AG04450 (cell line): Measurements from ENCODE around the gene MYO1B. TPM values are rescaled to one million over a fixed set of nuclear protein-coding genes. Genes with fewer than 3 reads are reported as not detected.

Experiments used
- CTCF ChIA-PET: fragments of 300-600, 350-600 bp; formaldehyde crosslinking; extraction: SDS; loops from one replicate; lab custom pipeline; 2022; ENCODE audit warnings: antibody characterized with exemption, inconsistent platforms; lab: Charles Lee
- POLR2A ChIA-PET: fragments of 350-600 bp; formaldehyde crosslinking; extraction: SDS; loops from one replicate; lab custom pipeline; 2021; ENCODE audit warnings: antibody characterized with exemption, inconsistent platforms; lab: Yijun Ruan, JAX
- DNase-seq: peaks from one replicate; pipeline ENCODE4 v3.0.0-alpha.2; 2011; ENCODE audit warnings: low read depth, low spot score
- H3K27ac ChIP-seq: one replicate; pipeline ENCODE4 v1.5.1; 2012; ENCODE audit warnings: low read depth, low read length, control low read depth
- H3K27me3 ChIP-seq: one replicate; pipeline ENCODE4 v1.6.0; 2012; ENCODE audit warnings: low read length; ENCODE audit not compliant: control insufficient read depth, insufficient read depth
- H3K4me3 ChIP-seq: 2 replicates; pipeline ENCODE4 v1.5.1; 2011; ENCODE audit warnings: mild to moderate bottlenecking, low read depth, low read length, control low read depth
- H3K9me3 ChIP-seq: 2 replicates; pipeline ENCODE4 v1.5.1; 2012; ENCODE audit warnings: low read length; ENCODE audit not compliant: control insufficient read depth, insufficient read depth
- CTCF ChIP-seq: IDR thresholded peaks from 2 replicates; pipeline ENCODE4 v1.5.1; 2011; ENCODE audit warnings: low read depth, low read length, control low read depth, inconsistent platforms
- polyA plus RNA-seq: library from polyadenylated mRNA; depleted of rRNA; stranded (reverse); fragments of >200 nt; gene quantifications from 2 replicates; pipeline ENCODE4 v1.2.3, GENCODE V29; 2011

Gene MYO1B
- polyA plus RNA-seq, 1 experiment: 149 TPM

DNA sequence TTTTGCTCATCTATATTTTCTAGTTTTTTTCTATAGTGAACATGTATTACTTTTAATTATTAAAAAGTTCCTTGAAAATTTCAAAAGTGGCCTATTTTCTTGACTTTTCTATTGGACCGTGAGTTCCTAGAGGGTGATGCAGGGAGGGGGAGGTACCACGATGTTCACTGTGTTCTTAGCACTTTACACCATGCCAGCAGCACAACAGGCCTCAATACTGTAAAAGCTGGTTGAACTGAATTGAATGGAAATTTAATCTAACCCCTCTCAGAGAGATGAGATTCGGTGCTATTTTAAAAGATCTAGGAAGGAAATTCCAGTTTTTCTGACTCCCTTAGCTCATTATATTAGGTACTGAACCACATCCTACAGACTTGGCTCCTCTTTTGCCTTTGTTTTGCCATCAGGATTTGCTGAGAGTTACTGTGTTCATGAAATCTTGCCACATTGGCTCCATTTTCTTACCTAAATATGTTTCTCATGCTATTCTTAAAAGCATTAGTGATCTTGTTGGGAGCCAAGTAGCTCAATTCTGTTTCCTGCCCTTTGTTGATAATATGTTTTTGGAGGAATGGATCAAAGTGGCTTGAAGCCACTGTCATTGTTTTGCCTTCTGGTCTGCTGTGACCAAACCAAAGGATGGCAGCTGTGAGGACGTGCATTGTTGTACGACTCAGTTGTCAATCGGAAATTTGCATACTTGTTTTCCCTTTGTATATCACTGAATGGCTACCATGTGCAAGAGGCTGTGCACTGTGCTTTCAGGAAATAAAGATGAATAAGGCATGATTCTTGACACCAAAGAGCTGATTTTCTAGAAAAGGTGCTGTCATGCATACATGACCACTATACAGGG, 25.3 kb downstream of the MYO1B start:
- no peak overlapping the region for H3K4me3 ChIP-seq
- ChIA-PET POLR2A (no interaction called here), CTCF (interaction anchor here (0.7 to 1.2 kb wide), 3 partner anchors 9 to 52 kb away, joined by 3 to 5 read pairs (median 3); no protein-coding TSS in a partner anchor)
- H3K27me3 ChIP-seq: no peaks in the 10 kb centered on the region
- no peak for DNase-seq
- no peak for TF ChIP-seq CTCF
- no peaks in the 10 kb centered on the region for H3K9me3 ChIP-seq
- H3K27ac ChIP-seq: no peak overlapping the region

DNA sequence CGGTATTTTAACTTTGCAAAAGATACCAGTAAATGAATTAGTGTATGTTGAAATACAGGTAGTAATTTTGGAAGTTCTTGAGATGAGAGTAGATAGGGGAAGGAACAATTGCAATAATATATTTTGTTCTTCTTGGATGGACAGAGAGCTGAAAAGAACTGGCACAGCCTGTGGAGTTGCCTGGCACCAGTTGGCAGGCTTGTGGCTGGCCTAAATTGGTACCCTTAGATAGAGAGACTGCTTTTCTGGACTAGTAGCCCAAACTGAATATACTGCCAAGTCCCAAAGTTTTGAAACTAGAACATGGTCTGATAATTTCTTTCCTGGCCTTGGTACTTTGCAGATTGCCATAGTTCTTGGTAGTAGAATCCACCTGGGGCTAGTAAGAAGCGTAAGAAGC, 26.9 kb downstream of the MYO1B start:
- Histone ChIP-seq H3K27me3 (no peaks in the 10 kb centered on the region), H3K9me3 (no peaks in the 10 kb centered on the region), H3K4me3 (no peak overlapping the region), H3K27ac (no peak overlapping the region)
- no peak for DNase-seq
- CTCF ChIA-PET: interaction anchor here (0.6 kb wide), 1 partner anchor 223 kb away, joined by 4 read pairs; no protein-coding TSS in a partner anchor
- no peak for TF ChIP-seq CTCF
- POLR2A ChIA-PET: no interaction called here

- Histone ChIP-seq H3K4me3 (no peak overlapping the region), H3K9me3 (no peaks in the 10 kb centered on the region), H3K27me3 (no peaks in the 10 kb centered on the region), H3K27ac (no peak overlapping the region)
- ChIA-PET POLR2A (no interaction called here), CTCF (no interaction called here)
- no peak for DNase-seq
- no peak for TF ChIP-seq CTCF
Observed at GRCh38 chr2:191274413-191274815, 29.2 kb downstream of the MYO1B start.

DNA sequence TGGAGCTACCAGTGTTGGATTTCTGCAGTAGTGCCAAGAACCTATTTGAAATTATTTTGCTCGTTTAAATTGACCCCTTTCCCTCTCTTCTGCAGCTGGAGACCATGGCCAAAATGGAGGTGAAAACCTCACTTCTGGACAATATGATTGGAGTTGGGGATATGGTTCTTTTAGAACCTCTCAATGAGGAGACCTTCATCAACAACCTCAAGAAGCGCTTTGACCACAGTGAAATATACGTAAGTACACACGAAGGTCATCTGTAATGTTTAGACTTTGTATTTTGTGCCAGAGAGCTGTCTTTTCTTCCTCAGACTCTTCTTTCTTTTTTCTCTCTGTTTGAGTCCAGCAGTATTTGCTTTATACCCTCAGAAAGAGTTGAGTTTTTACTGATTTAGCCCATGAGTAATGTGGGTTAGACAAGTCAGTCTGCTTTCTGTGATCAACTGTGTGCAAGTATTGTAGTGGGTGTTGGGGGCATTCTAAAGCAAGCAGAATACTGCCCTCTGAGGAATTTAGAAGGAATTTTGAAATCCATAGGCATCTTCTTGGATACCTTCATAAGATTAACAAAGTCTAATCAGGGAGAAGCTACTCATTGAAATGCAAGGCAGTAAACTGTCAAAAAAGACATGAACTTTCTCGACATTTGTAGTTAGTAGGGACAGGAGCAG, 31.7 kb downstream of the MYO1B start:
- Histone ChIP-seq H3K9me3 (no peaks in the 10 kb centered on the region), H3K4me3 (no peak overlapping the region), H3K27me3 (no peaks in the 10 kb centered on the region), H3K27ac (no peak overlapping the region)
- DNase-seq: no peak
- no peak for TF ChIP-seq CTCF
- POLR2A ChIA-PET: no interaction called here
- CTCF ChIA-PET: interaction anchor here (1.3 to 1.4 kb wide), 2 partner anchors 59 to 225 kb away, joined by 3 to 4 read pairs; no protein-coding TSS in a partner anchor

DNA sequence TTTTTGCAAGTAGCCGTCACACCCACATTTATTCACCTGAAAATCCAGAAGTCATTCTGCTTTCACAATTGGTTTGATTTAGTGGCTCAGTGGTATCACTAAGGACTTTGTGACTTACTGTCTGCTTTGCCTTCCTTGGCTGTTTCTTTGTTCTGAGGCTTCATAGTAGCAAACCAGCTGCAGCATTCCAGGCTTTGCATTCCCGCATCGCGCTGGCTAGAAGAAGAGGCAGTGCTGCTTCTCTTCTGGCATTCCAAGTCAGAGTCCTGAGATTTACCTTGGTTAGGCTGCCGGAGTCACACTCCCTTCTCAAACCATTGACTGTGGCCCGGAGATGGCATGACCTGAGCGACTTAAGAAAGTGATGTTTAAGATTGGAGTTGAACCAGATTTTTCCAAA, 35.1 kb downstream of the MYO1B start:
- TF ChIP-seq CTCF: no peak
- Histone ChIP-seq H3K4me3 (no peak overlapping the region), H3K27ac (no peak overlapping the region), H3K27me3 (no peaks in the 10 kb centered on the region), H3K9me3 (no peaks in the 10 kb centered on the region)
- POLR2A ChIA-PET: no interaction called here
- DNase-seq: no peak
- CTCF ChIA-PET: interaction anchor here (0.8 to 1.3 kb wide), 2 partner anchors 10 to 28 kb away, joined by 3 read pairs; no protein-coding TSS in a partner anchor
